Lung (tissue), 12 donors: ENCODE data around the gene TTC9B. TPM values are rescaled to one million over a fixed set of nuclear protein-coding genes. Genes with fewer than 3 reads are reported as not detected.

Source experiments
- ATAC-seq: fragments of 200-7000 bp; cut with Tn5 transposase; one replicate; pipeline ENCODE4 v1.9.1; 2020; ENCODE audit warnings: moderate number of reproducible peaks; ENCODE audit not compliant: insufficient read depth, low FRiP score
- DNase-seq, 3 donors: peaks; one replicate each; pipeline ENCODE4 v3.0.0-alpha.2; 2013 to 2017
- H3K27ac ChIP-seq, 2 donors: one replicate each; pipeline ENCODE4 v1.5.1; 2013; ENCODE audit warnings: mild to moderate bottlenecking in 2 of 2, moderate library complexity in 2 of 2, control low read depth in 1 of 2, inconsistent platforms in 1 of 2, low read depth in 1 of 2, low read length in 1 of 2
- H3K27me3 ChIP-seq, 3 donors: one replicate each; pipeline ENCODE4 v1.5.1; 2013; ENCODE audit warnings: low read length in 2 of 3; ENCODE audit not compliant: control insufficient read depth in 3 of 3, insufficient read depth in 3 of 3
- H3K36me3 ChIP-seq, 4 donors: one replicate each; pipeline ENCODE4 v1.5.1; 2013; ENCODE audit warnings: low read length in 4 of 4, mild to moderate bottlenecking in 1 of 4, moderate library complexity in 1 of 4; ENCODE audit not compliant: control insufficient read depth in 4 of 4, insufficient read depth in 4 of 4
- H3K4me1 ChIP-seq, 5 donors: one replicate each; pipeline ENCODE4 v1.5.1; 2013; ENCODE audit warnings: low read length in 5 of 5, mild to moderate bottlenecking in 2 of 5, moderate library complexity in 1 of 5; ENCODE audit not compliant: control insufficient read depth in 5 of 5, insufficient read depth in 5 of 5
- H3K4me3 ChIP-seq: one replicate; pipeline ENCODE4 v1.5.1; 2013; ENCODE audit warnings: mild to moderate bottlenecking, control low read depth, moderate library complexity
- H3K9ac ChIP-seq, 2 donors: one replicate each; pipeline ENCODE4 v1.5.1; 2013; ENCODE audit warnings: low read length in 2 of 2, control low read depth in 1 of 2; ENCODE audit not compliant: insufficient read depth in 1 of 2
- H3K9me3 ChIP-seq, 4 donors: one replicate each; pipeline ENCODE4 v1.5.1; 2013; ENCODE audit warnings: low read length in 3 of 4, mild to moderate bottlenecking in 1 of 4, moderate library complexity in 1 of 4; ENCODE audit not compliant: control insufficient read depth in 4 of 4, insufficient read depth in 3 of 4
- WGBS, 2 donors: extraction: QIAGEN DNeasy Blood & Tissue Kit; methylation state at CpG; one replicate each; pipeline ENCODE4 v1.1.7; 2013; 5-methylcytosine and 5-hydroxymethylcytosine counted together
- polyA plus RNA-seq, 2 donors: library from polyadenylated mRNA; stranded (reverse); fragments of 200-250 nt; gene quantifications; one replicate each; pipeline ENCODE4 v1.2.1, GENCODE V29; 2013
- total RNA-seq, 2 donors: library from RNA; depleted of rRNA in 1 of 2; stranded (reverse); fragments of >200 nt in 1 of 2; gene quantifications; one replicate each; pipeline ENCODE4 v1.2.1, GENCODE V29; 2014 to 2021
- TF ChIP-seq, protein P1 (sequence below): IDR thresholded peaks from 2 replicates; pipeline ENCODE4 v1.5.1; 2012; ENCODE audit warnings: mild to moderate bottlenecking; ENCODE audit errors: control extremely low read depth, extremely low read depth
- donor health status: control.
- donor health status: control.
- donor health status: Bipolar disorder and iron deficiency.
- donor health status: healthy.
- donor health status: DM: yes; HTN: yes; CAD: no.

Gene TTC9B
- total and polyA plus RNA-seq, 4 donors, result not detected

DNA sequence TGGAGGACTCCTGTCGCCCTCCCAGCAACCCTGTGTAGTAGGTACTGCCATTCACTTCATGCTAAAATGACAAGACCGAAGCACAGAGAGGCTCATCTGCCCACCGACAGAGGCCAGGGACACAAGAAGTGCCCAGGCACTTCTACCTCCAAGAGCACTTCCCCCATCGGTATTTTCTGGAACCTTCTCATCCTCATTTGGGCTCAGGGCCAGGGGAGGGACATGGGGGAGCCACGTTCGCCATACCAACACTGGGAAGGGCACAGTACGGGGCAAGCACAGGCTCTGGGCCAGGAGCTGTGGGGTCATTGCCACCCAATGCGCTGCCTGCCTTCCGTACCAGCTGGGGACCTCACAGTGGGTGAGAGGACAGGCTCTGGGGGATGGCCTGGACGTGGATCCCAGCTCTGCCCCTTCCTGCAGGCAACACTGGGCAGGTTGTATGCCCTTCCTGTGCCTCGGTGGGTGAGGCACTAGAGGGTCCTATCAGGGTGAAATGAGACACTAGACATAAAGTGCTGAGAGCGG, 29.6 kb upstream of the TTC9B start:
- Histone ChIP-seq H3K4me1 (peaks cover 0 to 12% (median 0%) of the 10 kb centered on the region in 5 donors), H3K9ac (no peak overlapping the region), H3K9me3 (no peaks in the 10 kb centered on the region), H3K27me3 (no peaks in the 10 kb centered on the region), H3K36me3 (peaks cover 0 to 13% (median 6%) of the 10 kb centered on the region in 4 donors), H3K4me3 (no peak overlapping the region), H3K27ac (no peak overlapping the region)
- no peak for ATAC-seq
- DNase-seq, result no peak
- WGBS, 2 donors, result 83 to 88% methylated on average over 12 of the region's 12 CpGs
- TF ChIP-seq, protein P1, sequence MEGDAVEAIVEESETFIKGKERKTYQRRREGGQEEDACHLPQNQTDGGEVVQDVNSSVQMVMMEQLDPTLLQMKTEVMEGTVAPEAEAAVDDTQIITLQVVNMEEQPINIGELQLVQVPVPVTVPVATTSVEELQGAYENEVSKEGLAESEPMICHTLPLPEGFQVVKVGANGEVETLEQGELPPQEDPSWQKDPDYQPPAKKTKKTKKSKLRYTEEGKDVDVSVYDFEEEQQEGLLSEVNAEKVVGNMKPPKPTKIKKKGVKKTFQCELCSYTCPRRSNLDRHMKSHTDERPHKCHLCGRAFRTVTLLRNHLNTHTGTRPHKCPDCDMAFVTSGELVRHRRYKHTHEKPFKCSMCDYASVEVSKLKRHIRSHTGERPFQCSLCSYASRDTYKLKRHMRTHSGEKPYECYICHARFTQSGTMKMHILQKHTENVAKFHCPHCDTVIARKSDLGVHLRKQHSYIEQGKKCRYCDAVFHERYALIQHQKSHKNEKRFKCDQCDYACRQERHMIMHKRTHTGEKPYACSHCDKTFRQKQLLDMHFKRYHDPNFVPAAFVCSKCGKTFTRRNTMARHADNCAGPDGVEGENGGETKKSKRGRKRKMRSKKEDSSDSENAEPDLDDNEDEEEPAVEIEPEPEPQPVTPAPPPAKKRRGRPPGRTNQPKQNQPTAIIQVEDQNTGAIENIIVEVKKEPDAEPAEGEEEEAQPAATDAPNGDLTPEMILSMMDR, result no peak

DNA sequence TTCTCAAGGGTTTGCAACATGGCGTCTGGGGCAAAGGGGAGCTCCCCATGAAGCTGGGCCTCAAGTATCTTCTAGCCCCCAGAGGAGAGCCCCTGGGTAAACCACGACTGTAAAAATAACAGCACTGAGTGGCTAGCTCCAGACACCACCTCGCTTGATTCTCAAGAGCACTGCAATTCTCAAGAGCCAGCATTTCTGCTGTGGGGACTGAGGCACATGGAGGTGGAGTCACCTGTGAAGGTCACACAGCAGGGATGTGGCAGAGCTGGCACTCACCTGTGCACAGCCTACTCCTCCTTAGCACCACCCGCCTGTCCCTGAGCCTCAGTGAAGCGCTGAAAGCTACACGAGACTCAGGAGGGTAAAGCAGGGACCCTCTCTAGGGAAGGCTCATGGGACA, 29.0 kb upstream of the TTC9B start:
- DNase-seq, result no peak
- no peak overlapping the region for H3K27ac ChIP-seq
- H3K4me1 ChIP-seq, result peaks cover 0 to 17% (median 2%) of the 10 kb centered on the region in 5 donors
- WGBS, 2 donors, result 76 to 84% methylated on average over 6 of the region's 6 CpGs
- H3K9ac ChIP-seq, result no peak overlapping the region
- no peak for ATAC-seq
- no peak overlapping the region for H3K4me3 ChIP-seq
- H3K27me3 ChIP-seq, result no peaks in the 10 kb centered on the region
- TF ChIP-seq, protein P1, result no peak
- no peaks in the 10 kb centered on the region for H3K9me3 ChIP-seq
- peaks cover 0 to 16% (median 6%) of the 10 kb centered on the region in 4 donors for H3K36me3 ChIP-seq

DNA sequence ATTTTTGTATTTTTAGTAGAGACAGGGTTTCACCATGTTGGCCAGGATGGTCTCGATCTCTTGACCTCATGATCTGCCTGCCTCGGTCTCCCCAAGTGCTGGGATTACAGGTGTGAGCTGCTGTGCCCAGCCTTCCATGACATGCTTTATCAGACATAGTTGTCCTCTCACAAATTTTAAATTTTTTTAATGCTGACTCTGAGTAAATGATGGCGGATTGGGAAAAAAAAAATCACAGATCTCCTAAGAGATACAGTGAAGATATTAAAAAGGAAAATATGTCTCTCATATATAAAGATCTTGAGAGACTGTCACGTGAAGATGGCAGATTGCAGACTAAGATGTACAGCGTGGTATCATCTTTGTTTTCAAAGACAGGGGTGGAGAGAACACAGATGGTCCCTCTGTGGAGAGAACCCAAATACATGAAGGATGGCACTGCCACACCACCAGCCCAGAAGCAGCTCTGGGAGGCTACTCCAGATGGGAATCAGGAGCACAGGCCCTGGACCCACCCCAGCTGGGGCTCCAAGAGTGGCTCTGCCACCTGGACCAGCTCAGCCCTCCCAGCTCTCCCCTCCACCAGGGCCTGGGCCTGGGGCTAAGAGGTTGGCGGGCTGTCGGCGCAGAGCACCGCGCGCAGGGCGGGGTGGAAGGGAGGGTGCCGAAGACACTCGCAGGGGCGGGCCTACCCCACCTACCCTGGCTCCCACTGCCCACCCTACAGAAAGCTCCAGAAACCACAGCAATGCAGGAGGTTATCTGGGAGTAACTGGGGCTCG, 28.3 kb upstream of the TTC9B start:
- DNase-seq (no peak), ATAC-seq (no peak)
- peaks cover 0 to 19% (median 7%) of the 10 kb centered on the region in 5 donors for H3K4me1 ChIP-seq
- no peak overlapping the region for H3K4me3 ChIP-seq
- WGBS, 2 donors, result 96 to 97% methylated on average over 9 to 16 of the region's 16 CpGs
- H3K9me3 ChIP-seq, result no peaks in the 10 kb centered on the region
- H3K27ac ChIP-seq, result no peak overlapping the region
- H3K9ac ChIP-seq, result no peak overlapping the region
- H3K36me3 ChIP-seq, result peaks cover 0 to 20% (median 4%) of the 10 kb centered on the region in 4 donors
- H3K27me3 ChIP-seq, result no peaks in the 10 kb centered on the region
- TF ChIP-seq, protein P1, result no peak
